ENCODE results near the gene ANKRD18B. TPM values are rescaled to one million over a fixed set of nuclear protein-coding genes. Genes with fewer than 3 reads are reported as not detected.
"Not testable (repeated sequence)": the region's sequence is repeated elsewhere in the genome, so short reads cannot be mapped to it uniquely, and the experiment has no call there.

Gene ANKRD18B
- total RNA-seq, 1 experiment from 2014 or later: 4.6 TPM

GRCh38 chr9:33524306-33524947 lies 376 bp downstream of the ANKRD18B start:
- Histone ChIP-seq H3K9me2 (ENCODE audit: insufficient read depth) (no peaks in the 10 kb centered on the region), H3K27ac (no peak overlapping the region), H3K4me1 (replicated peaks; ENCODE audit: insufficient read depth) (no peaks in the 10 kb centered on the region), H3F3A (ENCODE audit: insufficient read depth, low read depth) (no peaks in the 10 kb centered on the region), H3K9me3 (ENCODE audit: insufficient read depth, low read depth) (no peaks in the 10 kb centered on the region), H3K27me3 (ENCODE audit: insufficient read depth, low read depth) (no peaks in the 10 kb centered on the region), H3K4me2 (peak overlapping the region; percentile 71), H3K79me2 (ENCODE audit: low read depth) (no peaks in the 10 kb centered on the region), H3K36me3 (ENCODE audit: low read depth) (no peaks in the 10 kb centered on the region), H4K20me1 (ENCODE audit: insufficient read depth) (no peaks in the 10 kb centered on the region), H2AFZ (peak overlapping the region; percentile 88), H3K4me3 (peak overlapping the region; percentile 69)
- TSS peak; percentile 31 for BruUV-seq (replicated peaks)
- DNase-seq: peak in 1 of 2 experiments; percentile 2
- intact Hi-C loops (cut with micrococcal nuclease; ENCODE audit: unreplicated experiment): no loop called here
- TF ChIP-seq EZH2 (IDR thresholded peaks at IDR 0.05; ENCODE audit: low read depth) (no peak), CTCF (conservative IDR thresholded peaks at IDR 0.05) (no peak)
- CTCF ChIA-PET: no interaction called here
- POLR2A ChIA-PET (ENCODE audit: unreplicated experiment): interaction anchor here (0.6 to 1.2 kb wide), 3 partner anchors 50 to 448 kb away, joined by 3 to 12 read pairs (median 11); partner anchors contain the start of genes NOL6 and SMU1

- H3K36me3 ChIP-seq (ENCODE audit: low read depth); H3F3A ChIP-seq (ENCODE audit: insufficient read depth, low read depth); H3K79me2 ChIP-seq (ENCODE audit: low read depth); H2AFZ ChIP-seq; H4K20me1 ChIP-seq (ENCODE audit: insufficient read depth); H3K9me2 ChIP-seq (ENCODE audit: insufficient read depth); H3K9me3 ChIP-seq (ENCODE audit: insufficient read depth, low read depth); H3K27me3 ChIP-seq (ENCODE audit: insufficient read depth, low read depth); CTCF ChIA-PET; H3K4me1 ChIP-seq (replicated peaks; ENCODE audit: insufficient read depth); H3K4me2 ChIP-seq; intact Hi-C loops (cut with micrococcal nuclease; ENCODE audit: unreplicated experiment); BruUV-seq (replicated peaks); DNase-seq; H3K4me3 ChIP-seq; H3K27ac ChIP-seq; POLR2A ChIA-PET (ENCODE audit: unreplicated experiment): not testable (repeated sequence)
Measured at GRCh38 chr9:33528069-33528468, 4.0 kb downstream of the ANKRD18B start.

GRCh38 chr9:33533958-33534357 lies 9.9 kb downstream of the ANKRD18B start:
- H3K27ac ChIP-seq; H3K4me1 ChIP-seq (replicated peaks; ENCODE audit: insufficient read depth); CTCF ChIA-PET; DNase-seq; H3K27me3 ChIP-seq (ENCODE audit: insufficient read depth, low read depth); H3K4me3 ChIP-seq; H3F3A ChIP-seq (ENCODE audit: insufficient read depth, low read depth); H3K9me2 ChIP-seq (ENCODE audit: insufficient read depth); H3K79me2 ChIP-seq (ENCODE audit: low read depth); intact Hi-C loops (cut with micrococcal nuclease; ENCODE audit: unreplicated experiment); H3K36me3 ChIP-seq (ENCODE audit: low read depth); POLR2A ChIA-PET (ENCODE audit: unreplicated experiment); H3K9me3 ChIP-seq (ENCODE audit: insufficient read depth, low read depth); H2AFZ ChIP-seq; H3K4me2 ChIP-seq; H4K20me1 ChIP-seq (ENCODE audit: insufficient read depth); BruUV-seq (replicated peaks): not testable (repeated sequence)

- H4K20me1 ChIP-seq (ENCODE audit: insufficient read depth): no peaks in the 10 kb centered on the region
- TF ChIP-seq CTCF (conservative IDR thresholded peaks at IDR 0.05): no peak
- TF ChIP-seq EZH2 (IDR thresholded peaks at IDR 0.05; ENCODE audit: low read depth): no peak
- CTCF ChIA-PET: no interaction called here
- H3F3A ChIP-seq (ENCODE audit: insufficient read depth, low read depth): no peaks in the 10 kb centered on the region
- no peaks in the 10 kb centered on the region for H3K9me2 ChIP-seq (ENCODE audit: insufficient read depth)
- no TSS peak for BruUV-seq (replicated peaks)
- no peak overlapping the region for H3K4me3 ChIP-seq
- H3K27me3 ChIP-seq (ENCODE audit: insufficient read depth, low read depth): no peaks in the 10 kb centered on the region
- H3K9me3 ChIP-seq (ENCODE audit: insufficient read depth, low read depth): no peaks in the 10 kb centered on the region
- POLR2A ChIA-PET (ENCODE audit: unreplicated experiment): no interaction called here
- intact Hi-C loops (cut with micrococcal nuclease; ENCODE audit: unreplicated experiment): no loop called here
- no peak overlapping the region for H3K4me2 ChIP-seq
- H3K36me3 ChIP-seq (ENCODE audit: low read depth): no peaks in the 10 kb centered on the region
- no peak for DNase-seq
- no peak overlapping the region for H3K27ac ChIP-seq
- no peaks in the 10 kb centered on the region for H3K4me1 ChIP-seq (replicated peaks; ENCODE audit: insufficient read depth)
- no peaks in the 10 kb centered on the region for H3K79me2 ChIP-seq (ENCODE audit: low read depth)
- no peak overlapping the region for H2AFZ ChIP-seq
Measured at GRCh38 chr9:33535541-33535940, 11.5 kb downstream of the ANKRD18B start.

GRCh38 chr9:33543463-33543862 lies 19.4 kb downstream of the ANKRD18B start:
- H3K27me3 ChIP-seq (ENCODE audit: insufficient read depth, low read depth); H3K36me3 ChIP-seq (ENCODE audit: low read depth); H3K9me2 ChIP-seq (ENCODE audit: insufficient read depth); H3F3A ChIP-seq (ENCODE audit: insufficient read depth, low read depth); DNase-seq; POLR2A ChIA-PET (ENCODE audit: unreplicated experiment); H3K4me3 ChIP-seq; H3K4me1 ChIP-seq (replicated peaks; ENCODE audit: insufficient read depth); BruUV-seq (replicated peaks); CTCF ChIA-PET; H2AFZ ChIP-seq; H3K9me3 ChIP-seq (ENCODE audit: insufficient read depth, low read depth); H3K4me2 ChIP-seq; H3K79me2 ChIP-seq (ENCODE audit: low read depth); H3K27ac ChIP-seq; H4K20me1 ChIP-seq (ENCODE audit: insufficient read depth); intact Hi-C loops (cut with micrococcal nuclease; ENCODE audit: unreplicated experiment): not testable (repeated sequence)

- POLR2A ChIA-PET (ENCODE audit: unreplicated experiment); DNase-seq; H4K20me1 ChIP-seq (ENCODE audit: insufficient read depth); H2AFZ ChIP-seq; H3K9me2 ChIP-seq (ENCODE audit: insufficient read depth); intact Hi-C loops (cut with micrococcal nuclease; ENCODE audit: unreplicated experiment); BruUV-seq (replicated peaks); H3K36me3 ChIP-seq (ENCODE audit: low read depth); H3F3A ChIP-seq (ENCODE audit: insufficient read depth, low read depth); H3K27me3 ChIP-seq (ENCODE audit: insufficient read depth, low read depth); CTCF ChIA-PET; H3K4me2 ChIP-seq; H3K9me3 ChIP-seq (ENCODE audit: insufficient read depth, low read depth); H3K79me2 ChIP-seq (ENCODE audit: low read depth); H3K4me3 ChIP-seq; H3K27ac ChIP-seq: not testable (repeated sequence)
- peaks cover 22% of the 10 kb centered on the region for H3K4me1 ChIP-seq (replicated peaks; ENCODE audit: insufficient read depth)
Measured at GRCh38 chr9:33545715-33546114, 21.7 kb downstream of the ANKRD18B start.
